Gastrocnemius medialis (tissue), 4 donors: ENCODE results near the gene DDX42.

Experiments used
- POLR2A ChIP-seq, 2 donors: fragments of 450-650 bp; IDR thresholded peaks; one replicate each; pipeline ENCODE4 v1.6.1; 2017; ENCODE audit warnings: antibody characterized with exemption in 2 of 2, mild to moderate bottlenecking in 2 of 2, moderate library complexity in 2 of 2
- TF ChIP-seq, protein P1 (sequence below), 5 experiments: fragments of 450-650 bp in 3 of 5; fragments of 200-600 bp in 2 of 5; sonication (generic) in 2 of 5; IDR thresholded peaks in 4 of 5; conservative IDR thresholded peaks in 1 of 5; 1 replicate in 4 of 5; 2 replicates in 1 of 5; pipeline ENCODE4 v1.5.1; 2016 to 2019; ENCODE audit warnings: antibody characterized with exemption in 5 of 5, mild to moderate bottlenecking in 3 of 5, moderate library complexity in 3 of 5

DNA sequence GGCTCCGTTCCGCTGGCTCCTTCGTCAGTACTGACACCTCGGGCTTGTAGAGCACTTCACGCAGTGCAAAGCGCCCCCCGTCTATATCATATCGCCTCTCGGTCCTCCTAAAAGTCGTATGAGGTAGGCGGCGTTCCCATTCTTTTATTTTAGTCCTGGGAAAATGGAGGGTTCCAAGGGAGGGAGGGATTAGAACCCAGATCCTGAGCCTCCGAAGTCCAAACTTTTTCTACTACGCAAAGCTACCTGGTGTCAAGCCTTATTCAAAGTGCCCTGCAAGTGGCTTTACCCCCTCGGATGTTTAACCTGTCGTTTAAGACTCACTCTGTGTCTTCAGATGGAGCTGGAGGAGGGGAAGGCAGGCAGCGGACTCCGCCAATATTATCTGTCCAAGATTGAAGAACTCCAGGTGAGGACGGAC, 53.8 kb downstream of the DDX42 start:
- TF ChIP-seq, protein P1, sequence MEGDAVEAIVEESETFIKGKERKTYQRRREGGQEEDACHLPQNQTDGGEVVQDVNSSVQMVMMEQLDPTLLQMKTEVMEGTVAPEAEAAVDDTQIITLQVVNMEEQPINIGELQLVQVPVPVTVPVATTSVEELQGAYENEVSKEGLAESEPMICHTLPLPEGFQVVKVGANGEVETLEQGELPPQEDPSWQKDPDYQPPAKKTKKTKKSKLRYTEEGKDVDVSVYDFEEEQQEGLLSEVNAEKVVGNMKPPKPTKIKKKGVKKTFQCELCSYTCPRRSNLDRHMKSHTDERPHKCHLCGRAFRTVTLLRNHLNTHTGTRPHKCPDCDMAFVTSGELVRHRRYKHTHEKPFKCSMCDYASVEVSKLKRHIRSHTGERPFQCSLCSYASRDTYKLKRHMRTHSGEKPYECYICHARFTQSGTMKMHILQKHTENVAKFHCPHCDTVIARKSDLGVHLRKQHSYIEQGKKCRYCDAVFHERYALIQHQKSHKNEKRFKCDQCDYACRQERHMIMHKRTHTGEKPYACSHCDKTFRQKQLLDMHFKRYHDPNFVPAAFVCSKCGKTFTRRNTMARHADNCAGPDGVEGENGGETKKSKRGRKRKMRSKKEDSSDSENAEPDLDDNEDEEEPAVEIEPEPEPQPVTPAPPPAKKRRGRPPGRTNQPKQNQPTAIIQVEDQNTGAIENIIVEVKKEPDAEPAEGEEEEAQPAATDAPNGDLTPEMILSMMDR (IDR thresholded peaks at IDR 0.05 in 4 of 5, conservative IDR thresholded peaks at IDR 0.05 in 1 of 5) = no peak
- TF ChIP-seq POLR2A (IDR thresholded peaks at IDR 0.05) = no peak
